Measurements from ENCODE around the gene PIP4K2A. TPM values are rescaled to one million over a fixed set of nuclear protein-coding genes. Genes with fewer than 3 reads are reported as not detected.
A peak's percentile ranks its signal among the peaks of the same experiment; 100 is the strongest.

The PIP4K2A gene
- total RNA-seq, 6 experiments from 2014 or later = 8.1 to 27.6 (median 12.0) TPM

GRCh38 chr10:22669163-22669711 lies 45.1 kb downstream of the PIP4K2A start:
- H3K27ac ChIP-seq = no peak overlapping the region
- no peak for TF ChIP-seq POLR2A (IDR thresholded peaks at IDR 0.05)
- no peak for TF ChIP-seq CTCF (IDR thresholded peaks at IDR 0.05)
- no peaks in the 10 kb centered on the region for H3K36me3 ChIP-seq
- ATAC-seq = no peak
- no peak overlapping the region for H3K4me3 ChIP-seq
- intact Hi-C loops (cut with DNase I) = no loop called here
- no peaks in the 10 kb centered on the region for H3K27me3 ChIP-seq
- peaks cover 0 to 3% (median 0%) of the 10 kb centered on the region in 4 donors for H3K4me1 ChIP-seq
- no peak for DNase-seq
- H3K9me3 ChIP-seq = no peaks in the 10 kb centered on the region
- 87% methylated on average over 11 of the region's 13 CpGs for whole genome bisulfite sequencing (ENCODE audit: insufficient coverage, low coverage, low lambda C conversion rate, missing lambda C conversion rate)

- Histone ChIP-seq H3K4me3 (no peak overlapping the region), H3K27ac (no peak overlapping the region), H3K36me3 (no peaks in the 10 kb centered on the region), H3K27me3 (no peaks in the 10 kb centered on the region), H3K4me1 (no peaks in the 10 kb centered on the region), H3K9me3 (no peaks in the 10 kb centered on the region)
- DNase-seq = no peak
- TF ChIP-seq POLR2A (IDR thresholded peaks at IDR 0.05) (no peak), CTCF (IDR thresholded peaks at IDR 0.05) (no peak)
- WGBS (ENCODE audit: insufficient coverage, low coverage, low lambda C conversion rate, missing lambda C conversion rate) = 63% methylated on average over 2 of the region's 2 CpGs
- no peak for ATAC-seq
- intact Hi-C loops (cut with DNase I) = no loop called here
Measured at GRCh38 chr10:22667093-22667480, 47.3 kb downstream of the PIP4K2A start.

GRCh38 chr10:22666287-22667092 lies 47.9 kb downstream of the PIP4K2A start:
- TF ChIP-seq CTCF (IDR thresholded peaks at IDR 0.05) = no peak
- TF ChIP-seq POLR2A (IDR thresholded peaks at IDR 0.05) = no peak
- no peaks in the 10 kb centered on the region for H3K4me1 ChIP-seq
- H3K36me3 ChIP-seq = no peaks in the 10 kb centered on the region
- WGBS (ENCODE audit: insufficient coverage, low coverage, low lambda C conversion rate, missing lambda C conversion rate) = 39% methylated on average over 9 of the region's 9 CpGs
- no peaks in the 10 kb centered on the region for H3K27me3 ChIP-seq
- DNase-seq (no peak), ATAC-seq (peak; percentile 50 to 70 (median 56))
- intact Hi-C loops (cut with DNase I) = no loop called here
- no peak overlapping the region for H3K4me3 ChIP-seq
- no peaks in the 10 kb centered on the region for H3K9me3 ChIP-seq
- H3K27ac ChIP-seq = no peak overlapping the region

- no peak overlapping the region for H3K27ac ChIP-seq
- H3K4me3 ChIP-seq = no peak overlapping the region
- intact Hi-C loops (cut with DNase I) = no loop called here
- no peak for ATAC-seq
- WGBS (ENCODE audit: insufficient coverage, low coverage, low lambda C conversion rate, missing lambda C conversion rate) = 94% methylated on average over 2 of the region's 2 CpGs
- no peak for DNase-seq
- TF ChIP-seq CTCF (IDR thresholded peaks at IDR 0.05) (no peak), POLR2A (IDR thresholded peaks at IDR 0.05) (no peak)
- no peaks in the 10 kb centered on the region for H3K27me3 ChIP-seq
- no peaks in the 10 kb centered on the region for H3K4me1 ChIP-seq
- no peaks in the 10 kb centered on the region for H3K36me3 ChIP-seq
- no peaks in the 10 kb centered on the region for H3K9me3 ChIP-seq
Measured at GRCh38 chr10:22665329-22665728, 49.0 kb downstream of the PIP4K2A start.
